Hepatocyte (in vitro differentiated cells): Measurements from ENCODE around the gene MEGF11.

Experiments used
- EZH2 ChIP-seq: fragments of 200-600 bp; sonication (generic); IDR thresholded peaks from 2 replicates; pipeline ENCODE4 v1.6.1; 2016; ENCODE audit warnings: antibody characterized with exemption, mild to moderate bottlenecking, borderline replicate concordance
- EZH2phosphoT487 ChIP-seq: fragments of 200-600 bp; sonication (generic); IDR thresholded peaks from one replicate; pipeline ENCODE4 v1.6.1; 2018; ENCODE audit warnings: antibody characterized with exemption, mild to moderate bottlenecking, low read depth, moderate library complexity; ENCODE audit not compliant: unreplicated experiment, severe bottlenecking
- TF ChIP-seq, protein P1 (sequence below): fragments of 200-600 bp; sonication (generic); IDR thresholded peaks from 2 replicates; pipeline ENCODE4 v1.5.1; 2016; ENCODE audit warnings: antibody characterized with exemption, mild to moderate bottlenecking; ENCODE audit not compliant: poor library complexity

DNA sequence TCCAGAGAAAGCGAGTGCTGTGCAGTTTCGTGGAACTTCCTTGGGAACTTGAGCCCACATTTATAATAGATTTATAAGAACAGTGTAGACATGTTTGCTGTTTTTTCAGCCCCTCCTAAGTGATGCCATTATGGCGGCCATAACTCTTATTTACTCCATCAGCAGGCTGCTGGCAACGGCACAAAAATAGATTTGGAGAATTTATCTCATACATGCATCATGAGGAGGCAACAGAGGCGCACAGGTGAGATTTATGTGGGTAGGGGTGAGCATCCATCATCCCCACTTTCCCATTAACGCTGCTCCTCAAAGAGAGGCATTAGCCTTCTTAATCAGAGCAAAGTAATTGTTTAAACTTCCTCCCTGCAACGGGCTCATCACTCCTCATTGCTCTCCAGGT lies 201.7 kb downstream of the MEGF11 start:
- TF ChIP-seq EZH2: no peak
- TF ChIP-seq, protein P1, sequence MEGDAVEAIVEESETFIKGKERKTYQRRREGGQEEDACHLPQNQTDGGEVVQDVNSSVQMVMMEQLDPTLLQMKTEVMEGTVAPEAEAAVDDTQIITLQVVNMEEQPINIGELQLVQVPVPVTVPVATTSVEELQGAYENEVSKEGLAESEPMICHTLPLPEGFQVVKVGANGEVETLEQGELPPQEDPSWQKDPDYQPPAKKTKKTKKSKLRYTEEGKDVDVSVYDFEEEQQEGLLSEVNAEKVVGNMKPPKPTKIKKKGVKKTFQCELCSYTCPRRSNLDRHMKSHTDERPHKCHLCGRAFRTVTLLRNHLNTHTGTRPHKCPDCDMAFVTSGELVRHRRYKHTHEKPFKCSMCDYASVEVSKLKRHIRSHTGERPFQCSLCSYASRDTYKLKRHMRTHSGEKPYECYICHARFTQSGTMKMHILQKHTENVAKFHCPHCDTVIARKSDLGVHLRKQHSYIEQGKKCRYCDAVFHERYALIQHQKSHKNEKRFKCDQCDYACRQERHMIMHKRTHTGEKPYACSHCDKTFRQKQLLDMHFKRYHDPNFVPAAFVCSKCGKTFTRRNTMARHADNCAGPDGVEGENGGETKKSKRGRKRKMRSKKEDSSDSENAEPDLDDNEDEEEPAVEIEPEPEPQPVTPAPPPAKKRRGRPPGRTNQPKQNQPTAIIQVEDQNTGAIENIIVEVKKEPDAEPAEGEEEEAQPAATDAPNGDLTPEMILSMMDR: no peak
- no peak for TF ChIP-seq EZH2phosphoT487
